ENCODE results near the gene ATP13A3. TPM values are rescaled to one million over a fixed set of nuclear protein-coding genes. Genes with fewer than 3 reads are reported as not detected.
A peak's percentile ranks its signal among the peaks of the same experiment; 100 is the strongest.

The ATP13A3 gene
- total RNA-seq, 2 donors from 2014 or later: 97.7 to 121 TPM

- H3K36me3 Mint-ChIP-seq (ENCODE audit: insufficient read depth in 2 of 2): peaks cover 5 to 8% of the 10 kb centered on the region in 2 donors
- peak overlapping the region; percentile 46 to 88 for H3K4me3 Mint-ChIP-seq
- H3K9me3 Mint-ChIP-seq: no peaks in the 10 kb centered on the region
- ATAC-seq (replicated peaks in 1 of 2) (no peak), DNase-seq (no peak)
- H3K27me3 Mint-ChIP-seq (ENCODE audit: low read depth): no peaks in the 10 kb centered on the region
- H3K27ac Mint-ChIP-seq: peak overlapping the region; percentile 99
- peaks cover 62% of the 10 kb centered on the region for H3K4me1 Mint-ChIP-seq (ENCODE audit: low read depth)
Measured at GRCh38 chr3:194481525-194482195, 5.1 kb downstream of the ATP13A3 start.

- H3K27me3 Mint-ChIP-seq (ENCODE audit: low read depth): no peaks in the 10 kb centered on the region
- H3K4me3 Mint-ChIP-seq: peak overlapping the region; percentile 44 to 88
- peaks cover 62% of the 10 kb centered on the region for H3K4me1 Mint-ChIP-seq (ENCODE audit: low read depth)
- no peaks in the 10 kb centered on the region for H3K9me3 Mint-ChIP-seq
- H3K27ac Mint-ChIP-seq: peak overlapping the region; percentile 99
- no peak for DNase-seq
- H3K36me3 Mint-ChIP-seq (ENCODE audit: insufficient read depth in 2 of 2): peaks cover 5 to 8% of the 10 kb centered on the region in 2 donors
- ATAC-seq (replicated peaks in 1 of 2): no peak
Measured at GRCh38 chr3:194481103-194481502, 5.7 kb downstream of the ATP13A3 start.

GRCh38 chr3:194476784-194477183, 10.0 kb downstream of the ATP13A3 start:
- no peak for ATAC-seq (replicated peaks in 1 of 2)
- no peak overlapping the region for H3K4me3 Mint-ChIP-seq
- H3K36me3 Mint-ChIP-seq (ENCODE audit: insufficient read depth in 2 of 2): peaks cover 0 to 3% of the 10 kb centered on the region in 2 donors
- H3K4me1 Mint-ChIP-seq (ENCODE audit: low read depth): peaks cover 42% of the 10 kb centered on the region
- no peak for DNase-seq
- H3K27ac Mint-ChIP-seq: no peak overlapping the region
- H3K9me3 Mint-ChIP-seq: no peaks in the 10 kb centered on the region
- no peaks in the 10 kb centered on the region for H3K27me3 Mint-ChIP-seq (ENCODE audit: low read depth)

- Mint-ChIP-seq H3K27me3 (ENCODE audit: low read depth) (no peaks in the 10 kb centered on the region), H3K36me3 (ENCODE audit: insufficient read depth in 2 of 2) (peaks cover 0 to 3% of the 10 kb centered on the region in 2 donors), H3K9me3 (no peaks in the 10 kb centered on the region), H3K4me3 (peak overlapping the region in 1 of 2 donors; percentile 33), H3K27ac (no peak overlapping the region), H3K4me1 (ENCODE audit: low read depth) (peaks cover 35% of the 10 kb centered on the region)
- ATAC-seq (replicated peaks in 1 of 2) (no peak), DNase-seq (no peak)
Measured at GRCh38 chr3:194475978-194476377, 10.8 kb downstream of the ATP13A3 start.

GRCh38 chr3:194475138-194475932, 11.5 kb downstream of the ATP13A3 start:
- no peak for ATAC-seq (replicated peaks in 1 of 2)
- peaks cover 0 to 3% of the 10 kb centered on the region in 2 donors for H3K36me3 Mint-ChIP-seq (ENCODE audit: insufficient read depth in 2 of 2)
- no peaks in the 10 kb centered on the region for H3K9me3 Mint-ChIP-seq
- no peak overlapping the region for H3K27ac Mint-ChIP-seq
- peak overlapping the region in 1 of 2 donors; percentile 33 for H3K4me3 Mint-ChIP-seq
- peaks cover 33% of the 10 kb centered on the region for H3K4me1 Mint-ChIP-seq (ENCODE audit: low read depth)
- no peaks in the 10 kb centered on the region for H3K27me3 Mint-ChIP-seq (ENCODE audit: low read depth)
- DNase-seq: no peak

- Mint-ChIP-seq H3K36me3 (ENCODE audit: insufficient read depth in 2 of 2) (peaks cover 0 to 3% of the 10 kb centered on the region in 2 donors), H3K4me3 (peak overlapping the region in 1 of 2 donors; percentile 8), H3K27ac (peak overlapping the region; percentile 18), H3K4me1 (ENCODE audit: low read depth) (peaks cover 27% of the 10 kb centered on the region), H3K9me3 (no peaks in the 10 kb centered on the region), H3K27me3 (ENCODE audit: low read depth) (no peaks in the 10 kb centered on the region)
- DNase-seq (no peak), ATAC-seq (replicated peaks in 1 of 2) (peak in 1 of 2 donors; percentile 42)
Measured at GRCh38 chr3:194474675-194475074, 12.1 kb downstream of the ATP13A3 start.

GRCh38 chr3:194472290-194472920, 14.4 kb downstream of the ATP13A3 start:
- Mint-ChIP-seq H3K4me1 (ENCODE audit: low read depth) (peaks cover 34% of the 10 kb centered on the region), H3K9me3 (no peaks in the 10 kb centered on the region), H3K4me3 (no peak overlapping the region), H3K27ac (no peak overlapping the region), H3K27me3 (ENCODE audit: low read depth) (no peaks in the 10 kb centered on the region), H3K36me3 (ENCODE audit: insufficient read depth in 2 of 2) (peaks cover 0 to 3% of the 10 kb centered on the region in 2 donors)
- DNase-seq (peak; percentile 29 to 32), ATAC-seq (replicated peaks in 1 of 2) (peak; percentile 70 to 86)

- DNase-seq: no peak
- Mint-ChIP-seq H3K9me3 (no peaks in the 10 kb centered on the region), H3K4me1 (ENCODE audit: low read depth) (peaks cover 39% of the 10 kb centered on the region), H3K27me3 (ENCODE audit: low read depth) (no peaks in the 10 kb centered on the region), H3K36me3 (ENCODE audit: insufficient read depth in 2 of 2) (peaks cover 0 to 5% of the 10 kb centered on the region in 2 donors), H3K4me3 (no peak overlapping the region), H3K27ac (peak overlapping the region; percentile 34)
- ATAC-seq (replicated peaks in 1 of 2): no peak
Measured at GRCh38 chr3:194471863-194472262, 14.9 kb downstream of the ATP13A3 start.

GRCh38 chr3:194470615-194471014, 16.2 kb downstream of the ATP13A3 start:
- no peak for ATAC-seq (replicated peaks in 1 of 2)
- no peak overlapping the region for H3K27ac Mint-ChIP-seq
- DNase-seq: no peak
- peaks cover 49% of the 10 kb centered on the region for H3K4me1 Mint-ChIP-seq (ENCODE audit: low read depth)
- H3K36me3 Mint-ChIP-seq (ENCODE audit: insufficient read depth in 2 of 2): peaks cover 0 to 5% of the 10 kb centered on the region in 2 donors
- no peaks in the 10 kb centered on the region for H3K27me3 Mint-ChIP-seq (ENCODE audit: low read depth)
- no peak overlapping the region for H3K4me3 Mint-ChIP-seq
- H3K9me3 Mint-ChIP-seq: no peaks in the 10 kb centered on the region

- no peak overlapping the region for H3K4me3 Mint-ChIP-seq
- no peaks in the 10 kb centered on the region for H3K9me3 Mint-ChIP-seq
- H3K27ac Mint-ChIP-seq: no peak overlapping the region
- ATAC-seq (replicated peaks in 1 of 2): no peak
- no peak for DNase-seq
- H3K27me3 Mint-ChIP-seq (ENCODE audit: low read depth): no peaks in the 10 kb centered on the region
- peaks cover under 1 to 5% of the 10 kb centered on the region in 2 donors for H3K36me3 Mint-ChIP-seq (ENCODE audit: insufficient read depth in 2 of 2)
- H3K4me1 Mint-ChIP-seq (ENCODE audit: low read depth): peaks cover 56% of the 10 kb centered on the region
Measured at GRCh38 chr3:194469977-194470376, 16.8 kb downstream of the ATP13A3 start.

- no peaks in the 10 kb centered on the region for H3K9me3 Mint-ChIP-seq
- DNase-seq (no peak), ATAC-seq (replicated peaks in 1 of 2) (no peak)
- H3K4me1 Mint-ChIP-seq (ENCODE audit: low read depth): peaks cover 55% of the 10 kb centered on the region
- H3K4me3 Mint-ChIP-seq: no peak overlapping the region
- H3K36me3 Mint-ChIP-seq (ENCODE audit: insufficient read depth in 2 of 2): peaks cover 2 to 5% of the 10 kb centered on the region in 2 donors
- no peak overlapping the region for H3K27ac Mint-ChIP-seq
- no peaks in the 10 kb centered on the region for H3K27me3 Mint-ChIP-seq (ENCODE audit: low read depth)
Measured at GRCh38 chr3:194468086-194468485, 18.7 kb downstream of the ATP13A3 start.

GRCh38 chr3:194466761-194467356, 19.9 kb downstream of the ATP13A3 start:
- H3K36me3 Mint-ChIP-seq (ENCODE audit: insufficient read depth in 2 of 2): peaks cover 2 to 3% of the 10 kb centered on the region in 2 donors
- peaks cover 43% of the 10 kb centered on the region for H3K4me1 Mint-ChIP-seq (ENCODE audit: low read depth)
- H3K9me3 Mint-ChIP-seq: no peaks in the 10 kb centered on the region
- H3K27me3 Mint-ChIP-seq (ENCODE audit: low read depth): no peaks in the 10 kb centered on the region
- H3K27ac Mint-ChIP-seq: peak overlapping the region; percentile 90
- peak overlapping the region in 1 of 2 donors; percentile 58 for H3K4me3 Mint-ChIP-seq
- peak in 1 of 2 donors; percentile 56 for ATAC-seq (replicated peaks in 1 of 2)
- DNase-seq: no peak
